HG02884 (cell line): ENCODE data around the gene GSN.
A peak's percentile ranks its signal among the peaks of the same experiment; 100 is the strongest.

Experiments
- ATAC-seq: cut with Tn5 transposase; IDR thresholded peaks from one replicate; pipeline ENCODE4 v1.9.1; 2021; ENCODE audit warnings: mild to moderate bottlenecking, moderate library complexity; ENCODE audit not compliant: unreplicated experiment

GSN gene

DNA sequence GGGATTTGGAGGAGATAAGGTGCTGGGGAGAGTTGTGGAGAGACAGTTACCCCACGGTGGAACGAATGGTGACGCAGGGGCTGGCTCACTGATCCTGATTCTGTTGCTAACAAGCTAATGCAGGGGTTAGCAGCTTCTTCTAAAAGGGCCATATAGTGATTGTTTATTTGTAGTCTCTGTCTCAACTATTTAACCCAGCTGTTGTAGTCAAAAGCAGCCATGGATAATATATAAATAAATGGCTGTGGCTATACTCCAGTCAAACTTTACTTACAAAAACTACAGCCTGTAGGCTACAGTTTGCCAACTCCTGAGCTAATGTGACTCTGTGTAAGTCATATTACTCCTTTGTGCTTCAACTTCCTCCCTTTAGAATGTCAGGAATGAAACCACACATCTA lies 80.3 kb downstream of the GSN start:
- ATAC-seq = no peak

DNA sequence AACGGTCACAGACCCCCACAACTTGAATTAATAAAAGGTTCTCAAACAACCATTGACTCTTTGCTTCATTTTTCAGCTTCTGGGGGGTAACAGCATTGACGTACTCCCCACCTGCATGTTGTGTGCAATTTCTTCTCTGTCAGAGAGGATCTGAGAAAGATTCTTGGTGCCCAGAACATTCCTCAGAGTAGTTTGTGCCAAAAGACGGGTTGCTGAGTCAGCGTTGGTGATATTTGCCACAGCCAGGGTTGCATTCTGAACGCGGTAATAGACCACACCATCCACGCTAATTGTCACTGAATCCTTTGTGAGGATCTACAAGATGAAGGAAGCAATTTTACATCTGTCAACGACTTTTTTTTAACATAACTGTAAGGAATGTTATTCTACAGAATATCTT lies 81.0 kb downstream of the GSN start:
- no peak for ATAC-seq

GRCh38 chr9:121350036-121350435 lies 82.1 kb downstream of the GSN start:
- ATAC-seq = no peak

DNA sequence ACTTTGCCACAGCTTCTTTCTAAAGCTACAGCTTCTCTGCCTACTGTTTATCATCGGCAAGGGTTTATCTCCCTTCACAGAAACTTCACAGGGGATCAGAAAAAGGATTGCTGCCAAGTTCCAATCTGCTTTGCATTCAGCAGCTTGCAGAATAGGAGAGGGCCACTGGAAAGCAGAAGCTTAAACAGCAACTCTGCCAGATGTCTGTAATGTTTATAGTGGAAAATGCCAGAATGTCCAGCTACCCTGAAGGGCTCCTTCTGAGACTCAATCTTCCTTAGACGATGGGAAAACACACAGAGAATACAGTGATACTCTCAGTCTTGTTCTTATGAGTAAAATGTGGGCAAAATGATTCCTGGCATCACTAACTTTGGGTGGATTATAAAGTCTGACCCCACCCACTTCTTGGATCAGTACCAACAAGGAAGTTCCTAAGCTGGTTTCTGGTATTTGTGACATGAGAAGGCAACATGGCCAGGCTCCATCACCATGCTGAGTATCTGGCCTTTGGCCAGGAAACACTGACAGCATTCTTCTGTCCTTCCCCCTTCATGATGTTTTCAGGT lies 83.1 kb downstream of the GSN start:
- no peak for ATAC-seq

DNA sequence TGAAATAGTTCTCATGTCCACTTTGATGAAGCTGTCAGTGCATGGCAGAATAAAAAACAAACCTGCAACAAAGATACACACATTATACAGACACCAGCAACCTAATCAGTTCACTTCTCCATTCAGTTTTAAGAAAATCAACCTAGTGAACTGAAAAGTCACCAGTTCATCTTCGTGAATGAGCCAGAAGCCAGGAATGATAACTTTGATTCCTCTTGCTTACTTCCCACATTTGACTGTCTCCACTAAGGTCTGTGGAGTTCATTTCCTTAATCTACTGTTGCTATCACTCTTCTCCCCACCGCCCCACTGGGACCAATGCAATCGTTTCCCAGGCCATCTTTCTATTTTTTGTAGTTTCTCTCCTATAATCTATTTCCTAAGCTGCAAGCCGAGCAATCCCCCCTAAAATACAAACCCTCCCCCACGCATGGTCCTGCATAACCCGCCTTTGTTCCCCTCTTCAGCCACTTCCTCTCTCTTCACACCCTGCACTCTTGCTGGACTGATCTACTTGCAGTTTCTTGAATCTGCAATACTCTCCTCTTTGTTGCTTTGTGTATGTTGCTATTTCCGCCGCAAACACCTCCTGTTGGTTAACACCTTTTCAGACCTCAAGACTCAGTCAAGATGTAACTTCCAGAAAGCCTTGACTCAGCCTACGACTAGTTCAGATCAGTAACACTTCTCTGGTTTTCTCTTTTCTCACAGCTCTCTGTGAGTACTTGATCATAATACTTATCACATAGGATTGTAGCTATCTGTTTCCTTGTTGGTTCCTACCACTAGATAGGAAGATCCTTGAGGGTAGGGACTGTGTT lies 85.5 kb downstream of the GSN start:
- peak; percentile 80 for ATAC-seq

- ATAC-seq = no peak
Measured at GRCh38 chr9:121354141-121354540, 86.2 kb downstream of the GSN start.

DNA sequence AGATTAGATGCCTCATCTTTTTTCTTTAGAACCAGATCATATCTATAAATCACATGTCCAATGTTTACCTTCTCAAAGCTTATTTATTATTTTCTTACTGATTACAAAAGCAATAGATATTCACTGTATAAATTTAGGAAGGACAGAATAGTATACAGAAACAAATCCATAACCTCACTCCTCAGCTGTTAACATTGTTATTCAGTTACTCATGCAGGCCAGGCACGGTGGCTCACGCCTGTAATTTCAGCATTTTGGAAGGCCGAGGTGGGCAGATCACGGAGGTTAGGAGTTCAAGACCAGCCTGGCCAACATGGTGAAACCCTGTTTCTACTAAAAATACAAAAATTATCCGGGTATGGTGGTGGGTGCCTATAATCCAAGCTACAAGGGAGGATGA lies 86.8 kb downstream of the GSN start:
- ATAC-seq = no peak

DNA sequence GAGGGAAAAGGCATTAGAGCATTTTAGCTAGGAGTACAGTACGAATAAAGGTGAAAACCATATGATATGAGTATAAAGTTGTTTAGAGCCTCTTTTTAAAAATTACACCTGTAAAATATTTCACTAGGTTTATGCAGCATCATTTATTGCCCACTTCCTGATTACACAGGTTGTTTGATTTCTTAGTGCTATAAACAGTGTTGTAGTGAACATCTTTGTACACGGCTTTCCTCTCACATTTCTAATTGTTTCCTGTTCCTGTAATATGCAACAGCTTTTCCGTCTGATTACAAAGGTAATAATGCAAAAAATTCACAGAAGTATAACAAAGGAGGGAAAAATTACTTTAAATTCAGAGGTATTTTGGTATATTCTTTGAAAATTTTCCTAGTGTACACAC lies 89.0 kb downstream of the GSN start:
- ATAC-seq = no peak

- no peak for ATAC-seq
Measured at GRCh38 chr9:121358751-121359150, 90.8 kb downstream of the GSN start.

- no peak for ATAC-seq
Measured at GRCh38 chr9:121359351-121360294, 91.7 kb downstream of the GSN start.

DNA sequence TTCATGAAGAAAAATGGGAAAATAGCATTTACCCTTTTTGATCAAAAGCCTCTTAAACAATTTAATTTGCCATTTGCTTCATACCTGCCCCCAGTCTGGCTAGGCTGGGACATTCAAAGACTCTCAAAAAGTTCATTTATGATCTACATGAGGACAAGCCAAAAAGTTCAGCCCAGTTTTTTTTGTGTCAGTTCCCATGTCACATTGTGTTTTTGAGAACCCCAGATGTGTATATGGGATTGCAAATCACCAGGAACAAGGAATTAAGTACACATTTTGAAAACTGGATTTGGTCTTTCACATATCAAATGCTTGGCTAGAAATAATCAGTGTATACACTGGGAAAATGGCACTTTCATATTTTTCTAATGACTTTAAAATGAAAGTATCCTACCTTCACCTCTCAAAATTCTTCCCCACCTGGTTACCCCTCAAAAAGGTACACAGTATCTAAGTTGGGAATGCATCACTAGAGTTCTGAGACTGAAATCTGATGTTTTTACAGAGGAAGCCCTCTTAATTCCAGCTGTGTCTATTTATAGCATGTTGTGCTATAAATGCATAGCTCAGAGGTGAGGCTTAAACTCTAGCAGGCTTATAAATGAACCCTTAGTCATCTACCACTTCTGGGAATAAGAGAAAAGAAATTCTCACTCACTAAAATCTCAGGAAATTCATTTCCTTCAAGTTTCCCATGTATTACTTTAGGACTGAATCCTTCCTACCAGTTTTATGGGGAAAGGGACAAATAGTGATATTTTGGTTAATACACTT lies 92.8 kb downstream of the GSN start:
- no peak for ATAC-seq

DNA sequence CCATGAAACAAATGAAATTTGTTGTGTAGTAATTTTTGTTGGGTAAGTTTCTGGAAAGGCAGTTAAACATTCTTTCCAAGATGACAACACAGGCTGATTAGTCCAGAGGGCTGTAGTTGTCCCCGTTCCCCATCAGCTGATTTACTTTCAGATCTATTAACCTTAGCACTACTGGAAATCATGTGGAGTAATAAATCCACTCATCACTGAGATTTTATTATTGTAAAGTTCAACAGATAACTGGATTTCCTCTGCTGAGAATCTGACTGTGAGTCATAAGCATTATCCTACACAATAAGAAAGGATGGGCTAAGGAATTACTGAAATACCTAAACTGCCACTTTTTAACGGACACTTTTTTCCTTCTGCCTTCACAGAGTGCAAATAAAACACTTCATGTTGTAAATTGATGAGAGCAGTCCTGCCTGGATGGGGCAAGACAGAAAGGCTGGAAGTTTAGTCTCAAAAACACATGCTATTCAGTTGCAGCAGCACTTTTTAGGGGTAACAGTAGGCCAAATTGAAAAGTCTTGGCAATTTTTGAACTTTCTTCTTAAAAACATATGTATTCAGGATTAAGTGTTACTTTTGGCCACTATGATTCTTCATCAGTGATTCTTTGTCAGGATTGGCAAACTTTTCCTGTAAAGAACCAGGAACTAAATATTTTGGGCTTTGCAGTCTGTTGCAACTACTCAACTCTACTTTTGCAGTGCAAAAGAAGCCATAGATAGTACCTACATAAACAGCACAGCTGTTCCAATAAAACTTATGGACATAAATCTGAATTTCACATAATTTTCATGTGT lies 95.1 kb downstream of the GSN start:
- no peak for ATAC-seq

- ATAC-seq = no peak
Measured at GRCh38 chr9:121363622-121363961, 95.6 kb downstream of the GSN start.

GRCh38 chr9:121364077-121364476 lies 96.1 kb downstream of the GSN start:
- ATAC-seq = no peak

GRCh38 chr9:121364886-121365285 lies 96.9 kb downstream of the GSN start:
- no peak for ATAC-seq

GRCh38 chr9:121365564-121365963 lies 97.6 kb downstream of the GSN start:
- ATAC-seq = no peak

- ATAC-seq = no peak
Measured at GRCh38 chr9:121366611-121367192, 98.7 kb downstream of the GSN start.

- ATAC-seq = no peak
Measured at GRCh38 chr9:121367306-121368137, 99.6 kb downstream of the GSN start.

- no peak for ATAC-seq
Measured at GRCh38 chr9:121368138-121368522, 100.2 kb downstream of the GSN start.
